DND-41 (cell line): Measurements from ENCODE around the gene CRYBA1.
"Not testable (repeated sequence)": the region's sequence is repeated elsewhere in the genome, so short reads cannot be mapped to it uniquely, and the experiment has no call there.

ENCODE experiments used
- ATAC-seq: fragments of 200-7000 bp; cut with Tn5 transposase; 3 replicates; pipeline ENCODE4 v1.9.1; 2021; ENCODE audit warnings: low read depth; ENCODE audit not compliant: insufficient read depth
- DNase-seq: peaks from one replicate; pipeline ENCODE4 v3.0.0-alpha.2; 2020
- H2AFZ ChIP-seq: 2 replicates; pipeline ENCODE4 v1.6.0; 2012; ENCODE audit warnings: low read depth, low read length
- H3K27ac ChIP-seq: 2 replicates; pipeline ENCODE4 v1.5.1; 2012; ENCODE audit warnings: low read length, inconsistent platforms
- H3K27me3 ChIP-seq: fragments of 200-600 bp; sonication (generic); 2 replicates; pipeline ENCODE4 v1.6.0; 2012; ENCODE audit warnings: low read length, mild to moderate bottlenecking, inconsistent platforms; ENCODE audit not compliant: insufficient read depth, poor library complexity
- H3K36me3 ChIP-seq: 2 replicates; pipeline ENCODE4 v1.5.1; 2012; ENCODE audit warnings: low read length, inconsistent platforms; ENCODE audit not compliant: insufficient read depth
- H3K4me1 ChIP-seq: 2 replicates; pipeline ENCODE4 v1.5.1; 2012; ENCODE audit warnings: mild to moderate bottlenecking, low read length; ENCODE audit not compliant: insufficient read depth
- H3K4me2 ChIP-seq: 2 replicates; pipeline ENCODE4 v1.6.0; 2012; ENCODE audit warnings: mild to moderate bottlenecking, moderate library complexity, low read length, inconsistent platforms; ENCODE audit not compliant: insufficient read depth
- H3K4me3 ChIP-seq, 2 experiments: fragments of 200-600 bp in 1 of 2; shearing (Covaris generic) in 1 of 2; 2 replicates each; pipeline ENCODE4 v1.5.1; 2012 to 2016; ENCODE audit warnings: inconsistent platforms in 2 of 2, low read length in 2 of 2, mild to moderate bottlenecking in 2 of 2, low read depth in 1 of 2, moderate library complexity in 1 of 2
- H3K79me2 ChIP-seq: 2 replicates; pipeline ENCODE4 v1.6.0; 2012; ENCODE audit warnings: low read length, inconsistent platforms; ENCODE audit not compliant: insufficient read depth
- H3K9ac ChIP-seq: 2 replicates; pipeline ENCODE4 v1.6.0; 2012; ENCODE audit warnings: low read depth, mild to moderate bottlenecking, inconsistent platforms, low read length, moderate library complexity
- H3K9me3 ChIP-seq: 2 replicates; pipeline ENCODE4 v1.5.1; 2012; ENCODE audit warnings: low read length, moderate library complexity, mild to moderate bottlenecking, inconsistent platforms; ENCODE audit not compliant: insufficient read depth, severe bottlenecking
- H4K20me1 ChIP-seq: 2 replicates; pipeline ENCODE4 v1.6.0; 2012; ENCODE audit warnings: low read length; ENCODE audit not compliant: insufficient read depth
- CTCF ChIP-seq: IDR thresholded peaks from 2 replicates; pipeline ENCODE4 v1.5.1; 2012; ENCODE audit warnings: borderline replicate concordance, low read length, moderate library complexity, mild to moderate bottlenecking; ENCODE audit not compliant: poor library complexity, severe bottlenecking; ENCODE audit errors: extremely low read depth
- EZH2 ChIP-seq: IDR thresholded peaks from 3 replicates; pipeline ENCODE4 v1.6.1; 2012; ENCODE audit warnings: borderline replicate concordance, low read depth, mild to moderate bottlenecking, moderate library complexity, low read length, inconsistent platforms; ENCODE audit not compliant: severe bottlenecking

CRYBA1 gene

GRCh38 chr17:29257756-29258155 is 11.1 kb downstream of the CRYBA1 start:
- Histone ChIP-seq H3K79me2 (peaks cover 33% of the 10 kb centered on the region), H3K9ac (no peak overlapping the region), H3K36me3 (peaks cover 69% of the 10 kb centered on the region), H3K4me2 (no peak overlapping the region), H2AFZ (no peak overlapping the region), H3K9me3 (no peaks in the 10 kb centered on the region), H3K4me3 (no peak overlapping the region), H3K4me1 (no peaks in the 10 kb centered on the region), H3K27ac (no peak overlapping the region), H3K27me3 (no peaks in the 10 kb centered on the region), H4K20me1 (peaks cover 49% of the 10 kb centered on the region)
- ATAC-seq (no peak), DNase-seq (no peak)
- TF ChIP-seq CTCF (no peak), EZH2 (no peak)

GRCh38 chr17:29263916-29264315 is 17.3 kb downstream of the CRYBA1 start:
- Histone ChIP-seq H3K36me3 (peaks cover 88% of the 10 kb centered on the region), H3K9ac (no peak overlapping the region), H3K4me2 (no peak overlapping the region), H3K4me3 (no peak overlapping the region), H3K27me3 (no peaks in the 10 kb centered on the region), H2AFZ (no peak overlapping the region), H3K79me2 (peaks cover 82% of the 10 kb centered on the region), H4K20me1 (peaks cover 71% of the 10 kb centered on the region), H3K9me3 (no peaks in the 10 kb centered on the region), H3K27ac (no peak overlapping the region), H3K4me1 (no peaks in the 10 kb centered on the region)
- ATAC-seq (no peak), DNase-seq (no peak)
- no peak for TF ChIP-seq EZH2
- TF ChIP-seq CTCF, result no peak

GRCh38 chr17:29271980-29272379 is 25.3 kb downstream of the CRYBA1 start:
- peaks cover 84% of the 10 kb centered on the region for H3K36me3 ChIP-seq

GRCh38 chr17:29273924-29274323 is 27.3 kb downstream of the CRYBA1 start:
- peaks cover 6% of the 10 kb centered on the region; the same call in 1 of the 2 replicates for H3K4me1 ChIP-seq
- DNase-seq, result no peak
- TF ChIP-seq EZH2 (no peak), CTCF (no peak)
- no peaks in the 10 kb centered on the region for H3K27me3 ChIP-seq
- no peak for ATAC-seq
- no peak overlapping the region for H3K4me3 ChIP-seq
- H3K36me3 ChIP-seq, result peaks cover 85% of the 10 kb centered on the region
- no peaks in the 10 kb centered on the region for H3K9me3 ChIP-seq
- H4K20me1 ChIP-seq, result peaks cover 89% of the 10 kb centered on the region
- H2AFZ ChIP-seq, result no peak overlapping the region
- no peak overlapping the region for H3K4me2 ChIP-seq
- no peak overlapping the region for H3K9ac ChIP-seq
- H3K79me2 ChIP-seq, result peaks cover 100% of the 10 kb centered on the region
- H3K27ac ChIP-seq, result no peak overlapping the region

More at GRCh38 chr17:29271980-29272379, 25.3 kb downstream of the CRYBA1 start:
- not testable (repeated sequence) for H3K27ac ChIP-seq, H3K9ac ChIP-seq, H3K4me2 ChIP-seq, DNase-seq, H3K27me3 ChIP-seq, H2AFZ ChIP-seq, H3K4me1 ChIP-seq, H3K4me3 ChIP-seq, ATAC-seq, H3K9me3 ChIP-seq
- Histone ChIP-seq H4K20me1 (peaks cover 89% of the 10 kb centered on the region), H3K79me2 (peaks cover 100% of the 10 kb centered on the region)
